Upper lobe of left lung (tissue), 6 donors: Measurements from ENCODE around the gene OR13J1. TPM values are rescaled to one million over a fixed set of nuclear protein-coding genes. Genes with fewer than 3 reads are reported as not detected.

ENCODE experiments used
- ATAC-seq, 2 donors: fragments of 200-7000 bp; cut with Tn5 transposase; one replicate each; pipeline ENCODE4 v1.9.1; 2022; ENCODE audit warnings: mild to moderate bottlenecking in 2 of 2, moderate library complexity in 2 of 2; ENCODE audit not compliant: low FRiP score in 2 of 2
- DNase-seq, 2 donors: peaks; one replicate each; pipeline ENCODE4 v3.0.0-alpha.2; 2019 to 2020
- H3K27ac ChIP-seq, 4 donors: fragments of 200-600 bp; sonication (generic); one replicate each; pipeline ENCODE4 v1.5.1; 2016 to 2019
- H3K27me3 ChIP-seq, 4 donors: fragments of 200-600 bp; sonication (generic); one replicate each; pipeline ENCODE4 v1.5.1; 2017 to 2019
- H3K36me3 ChIP-seq, 4 donors: fragments of 200-600 bp; sonication (generic); one replicate each; pipeline ENCODE4 v1.5.1; 2016 to 2019
- H3K4me1 ChIP-seq, 4 donors: fragments of 200-600 bp; sonication (generic); one replicate each; pipeline ENCODE4 v1.5.1; 2018 to 2019
- H3K4me3 ChIP-seq, 4 donors: fragments of 200-600 bp; sonication (generic); one replicate each; pipeline ENCODE4 v1.5.1; 2017 to 2019; ENCODE audit warnings: mild to moderate bottlenecking in 2 of 4, moderate library complexity in 1 of 4
- H3K9me3 ChIP-seq, 4 donors: fragments of 200-600 bp; sonication (generic); one replicate each; pipeline ENCODE4 v1.5.1; 2018 to 2019
- EP300 ChIP-seq, 4 donors: sonication (generic); formaldehyde crosslinking; IDR thresholded peaks; one replicate each; pipeline ENCODE4 v1.5.1; 2017; ENCODE audit warnings: antibody characterized with exemption in 4 of 4, control low read depth in 2 of 4
- POLR2A ChIP-seq, 4 donors: fragments of 450-650 bp; IDR thresholded peaks; one replicate each; pipeline ENCODE4 v1.5.1; 2016 to 2017; ENCODE audit warnings: antibody characterized with exemption in 4 of 4, mild to moderate bottlenecking in 2 of 4
- POLR2AphosphoS5 ChIP-seq, 2 donors: sonication (generic); formaldehyde crosslinking; IDR thresholded peaks; one replicate each; pipeline ENCODE4 v1.5.1; 2017; ENCODE audit warnings: antibody characterized with exemption in 2 of 2
- WGBS, 2 donors: methylation state at CpG; one replicate each; pipeline ENCODE4 v1.1.5; 2017 to 2018; 5-methylcytosine and 5-hydroxymethylcytosine counted together
- total RNA-seq, 6 donors: library from RNA; depleted of rRNA in 4 of 6; stranded (reverse); fragments of >200 nt in 4 of 6; gene quantifications; one replicate each; pipeline versions ENCODE4 v1.1.0 to v1.2.1, GENCODE V29; 2016 to 2021
- TF ChIP-seq, protein P1 (sequence below), 6 experiments: fragments of 450-650 bp in 4 of 6; fragments of 200-600 bp in 2 of 6; sonication (generic) in 2 of 6; IDR thresholded peaks; one replicate each; pipeline ENCODE4 v1.5.1; 2016 to 2019; ENCODE audit warnings: antibody characterized with exemption in 6 of 6
- donor health status: DM: no; HTN: no; CAD: no; lungs with moderate emphysema.
- donor health status: DM: no; HTN: yes; CAD: no; lungs with severe emphysema.

OR13J1 gene, protein sequence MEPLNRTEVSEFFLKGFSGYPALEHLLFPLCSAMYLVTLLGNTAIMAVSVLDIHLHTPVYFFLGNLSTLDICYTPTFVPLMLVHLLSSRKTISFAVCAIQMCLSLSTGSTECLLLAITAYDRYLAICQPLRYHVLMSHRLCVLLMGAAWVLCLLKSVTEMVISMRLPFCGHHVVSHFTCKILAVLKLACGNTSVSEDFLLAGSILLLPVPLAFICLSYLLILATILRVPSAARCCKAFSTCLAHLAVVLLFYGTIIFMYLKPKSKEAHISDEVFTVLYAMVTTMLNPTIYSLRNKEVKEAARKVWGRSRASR
- not detected for total RNA-seq

GRCh38 chr9:35870351-35870923, at the start of gene OR13J1:
TSS of gene OR13J1 (minus strand) at chr9:35870401. CDS start at chr9:35870401, 0 bp downstream.
- DNase-seq (no peak), ATAC-seq (no peak)
- no peaks in the 10 kb centered on the region for H3K9me3 ChIP-seq
- H3K27me3 ChIP-seq: no peaks in the 10 kb centered on the region
- H3K4me1 ChIP-seq: no peaks in the 10 kb centered on the region
- no peak within 1 kb of the TSS for H3K4me3 ChIP-seq
- no peaks in the 10 kb centered on the region for H3K36me3 ChIP-seq
- no peak within 1 kb of the TSS for H3K27ac ChIP-seq
- WGBS, 2 donors: 89 to 93% methylated on average over 8 of the region's 8 CpGs
- TF ChIP-seq, protein P1, sequence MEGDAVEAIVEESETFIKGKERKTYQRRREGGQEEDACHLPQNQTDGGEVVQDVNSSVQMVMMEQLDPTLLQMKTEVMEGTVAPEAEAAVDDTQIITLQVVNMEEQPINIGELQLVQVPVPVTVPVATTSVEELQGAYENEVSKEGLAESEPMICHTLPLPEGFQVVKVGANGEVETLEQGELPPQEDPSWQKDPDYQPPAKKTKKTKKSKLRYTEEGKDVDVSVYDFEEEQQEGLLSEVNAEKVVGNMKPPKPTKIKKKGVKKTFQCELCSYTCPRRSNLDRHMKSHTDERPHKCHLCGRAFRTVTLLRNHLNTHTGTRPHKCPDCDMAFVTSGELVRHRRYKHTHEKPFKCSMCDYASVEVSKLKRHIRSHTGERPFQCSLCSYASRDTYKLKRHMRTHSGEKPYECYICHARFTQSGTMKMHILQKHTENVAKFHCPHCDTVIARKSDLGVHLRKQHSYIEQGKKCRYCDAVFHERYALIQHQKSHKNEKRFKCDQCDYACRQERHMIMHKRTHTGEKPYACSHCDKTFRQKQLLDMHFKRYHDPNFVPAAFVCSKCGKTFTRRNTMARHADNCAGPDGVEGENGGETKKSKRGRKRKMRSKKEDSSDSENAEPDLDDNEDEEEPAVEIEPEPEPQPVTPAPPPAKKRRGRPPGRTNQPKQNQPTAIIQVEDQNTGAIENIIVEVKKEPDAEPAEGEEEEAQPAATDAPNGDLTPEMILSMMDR (IDR thresholded peaks at IDR 0.05): no peak
- TF ChIP-seq EP300 (IDR thresholded peaks at IDR 0.05): no peak
- TF ChIP-seq POLR2A (IDR thresholded peaks at IDR 0.05): no peak
- TF ChIP-seq POLR2AphosphoS5 (IDR thresholded peaks at IDR 0.05): no peak

GRCh38 chr9:35919212-35920008, 49.2 kb upstream of the OR13J1 start:
- Histone ChIP-seq H3K36me3 (no peaks in the 10 kb centered on the region), H3K9me3 (no peaks in the 10 kb centered on the region), H3K27ac (peak overlapping the region in 3 of 4 donors; percentile 30 to 80 (median 32)), H3K27me3 (no peaks in the 10 kb centered on the region), H3K4me3 (no peak overlapping the region), H3K4me1 (peaks cover 8 to 22% (median 13%) of the 10 kb centered on the region in 4 donors)
- 71 to 78% methylated on average over 3 of the region's 3 CpGs for WGBS, 2 donors
- DNase-seq: no peak
- TF ChIP-seq POLR2AphosphoS5 (IDR thresholded peaks at IDR 0.05) (no peak), POLR2A (IDR thresholded peaks at IDR 0.05) (no peak), EP300 (IDR thresholded peaks at IDR 0.05) (no peak)
- TF ChIP-seq, protein P1 (IDR thresholded peaks at IDR 0.05): no peak
- no peak for ATAC-seq

- DNase-seq (no peak), ATAC-seq (no peak)
- WGBS, 2 donors: 96 to 97% methylated on average over 3 of the region's 3 CpGs
- peak overlapping the region in 2 of 4 donors; percentile 30 to 80 for H3K27ac ChIP-seq
- H3K4me1 ChIP-seq: peaks cover 1 to 20% (median 13%) of the 10 kb centered on the region in 4 donors
- no peak for TF ChIP-seq POLR2AphosphoS5 (IDR thresholded peaks at IDR 0.05)
- no peak for TF ChIP-seq POLR2A (IDR thresholded peaks at IDR 0.05)
- TF ChIP-seq EP300 (IDR thresholded peaks at IDR 0.05): no peak
- H3K27me3 ChIP-seq: no peaks in the 10 kb centered on the region
- no peaks in the 10 kb centered on the region for H3K36me3 ChIP-seq
- H3K4me3 ChIP-seq: no peak overlapping the region
- H3K9me3 ChIP-seq: no peaks in the 10 kb centered on the region
These were observed 48.6 kb upstream of the OR13J1 start for GRCh38 chr9:35918780-35919179.

DNA sequence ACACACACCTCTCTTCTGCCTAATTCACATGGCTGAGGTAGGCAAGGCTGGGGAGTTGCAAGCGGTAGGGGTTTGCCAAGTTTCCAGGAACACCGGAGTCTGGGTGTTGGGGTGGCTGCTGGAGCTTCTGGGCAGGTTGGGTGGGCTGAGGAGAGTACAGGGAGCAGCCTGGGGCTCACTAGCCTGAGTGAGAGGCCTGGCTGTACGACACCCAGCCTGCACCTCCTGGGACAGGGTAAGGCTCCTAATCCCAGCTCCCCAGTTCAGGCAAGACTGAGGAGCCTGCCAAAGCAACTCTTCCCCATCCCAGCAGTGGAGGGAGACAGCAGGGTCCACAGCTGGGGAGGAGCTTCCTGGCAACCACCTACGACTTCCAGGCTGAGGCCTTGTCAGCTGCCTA, 47.1 kb upstream of the OR13J1 start:
- Histone ChIP-seq H3K36me3 (no peaks in the 10 kb centered on the region), H3K9me3 (no peaks in the 10 kb centered on the region), H3K4me3 (no peak overlapping the region), H3K4me1 (peaks cover 0 to 17% (median 12%) of the 10 kb centered on the region in 4 donors), H3K27me3 (no peaks in the 10 kb centered on the region), H3K27ac (peak overlapping the region in 3 of 4 donors; percentile 15 to 59 (median 35))
- 83 to 88% methylated on average over 2 to 4 of the region's 4 CpGs for WGBS, 2 donors
- DNase-seq: no peak
- TF ChIP-seq EP300 (IDR thresholded peaks at IDR 0.05) (no peak), POLR2AphosphoS5 (IDR thresholded peaks at IDR 0.05) (no peak), POLR2A (IDR thresholded peaks at IDR 0.05) (no peak)
- TF ChIP-seq, protein P1 (IDR thresholded peaks at IDR 0.05): no peak
- ATAC-seq: peak in 1 of 2 donors; percentile 54
